H1 (cell line): ENCODE measurements around the gene DLGAP3. TPM values are rescaled to one million over a fixed set of nuclear protein-coding genes. Genes with fewer than 3 reads are reported as not detected.

Source experiments
- CTCF ChIA-PET: fragments of 300-600 bp; sonication (Branson Sonifier 250); formaldehyde crosslinking; loops from one replicate; lab custom pipeline; 2021; ENCODE audit not compliant: partially characterized antibody; lab: Charles Lee
- POLR2A ChIA-PET: fragments of 300-600 bp; sonication (Branson Sonifier 250); formaldehyde crosslinking; loops from one replicate; lab custom pipeline; 2021; ENCODE audit warnings: inconsistent platforms; ENCODE audit not compliant: partially characterized antibody; lab: Charles Lee
- DNase-seq, 2 experiments: peaks; one replicate each; pipeline versions ENCODE4 v3.0.0 to v3.0.0-alpha.2; 2010 to 2022; ENCODE audit warnings: low spot score in 2 of 2, low read depth in 1 of 2, mixed read lengths in 1 of 2
- FAIRE-seq: peaks from 2 replicates; lab custom pipeline; 2011; peaks lifted over from hg19 to GRCh38; lab: Jason Lieb, UNC
- H2AFZ ChIP-seq: 2 replicates; pipeline ENCODE4 v1.8.1; 2012; ENCODE audit warnings: low read length, inconsistent platforms
- H2AK5ac ChIP-seq: 2 replicates; pipeline ENCODE4 v1.6.1; 2013; ENCODE audit warnings: low read depth, low read length
- H2BK120ac ChIP-seq: replicated peaks from 2 replicates; pipeline ENCODE3; 2013; ENCODE audit warnings: low read depth, low read length, inconsistent platforms
- H2BK12ac ChIP-seq: 2 replicates; pipeline ENCODE4 v1.6.1; 2013; ENCODE audit warnings: low read depth, low read length
- H2BK15ac ChIP-seq: 2 replicates; pipeline ENCODE4 v1.6.1; 2013; ENCODE audit warnings: low read length
- H2BK20ac ChIP-seq: 2 replicates; pipeline ENCODE4 v1.6.1; 2013; ENCODE audit warnings: low read length
- H2BK5ac ChIP-seq: 2 replicates; pipeline ENCODE4 v1.6.1; 2013; ENCODE audit warnings: low read depth, low read length
- H3K14ac ChIP-seq: 2 replicates; pipeline ENCODE4 v1.6.1; 2013; ENCODE audit warnings: inconsistent platforms; ENCODE audit not compliant: insufficient read length
- H3K18ac ChIP-seq: 2 replicates; pipeline ENCODE4 v1.6.1; 2013; ENCODE audit warnings: low read length; ENCODE audit errors: extremely low read depth
- H3K23ac ChIP-seq: 2 replicates; pipeline ENCODE4 v1.6.1; 2013; ENCODE audit warnings: inconsistent platforms; ENCODE audit not compliant: insufficient read length
- H3K23me2 ChIP-seq: 2 replicates; pipeline ENCODE4 v1.6.1; 2013; ENCODE audit warnings: low read depth, low read length
- H3K27ac ChIP-seq: 2 replicates; pipeline ENCODE4 v1.6.1; 2011; ENCODE audit warnings: low read depth, low read length, inconsistent platforms
- H3K27me3 ChIP-seq, 4 experiments: replicated peaks in 1 of 4; 1 replicate in 1 of 4; 2 replicates in 3 of 4; pipeline versions ENCODE4 v1.6.1 to v1.8.1; 2011 to 2013; ENCODE audit warnings: low read length in 3 of 4, mild to moderate bottlenecking in 3 of 4, inconsistent platforms in 2 of 4, mixed read lengths in 2 of 4, moderate library complexity in 1 of 4; ENCODE audit not compliant: control insufficient read depth in 3 of 4, insufficient read depth in 3 of 4; ENCODE audit errors: extremely low read depth in 1 of 4
- H3K36me3 ChIP-seq, 4 experiments: 2 replicates each; pipeline versions ENCODE4 v1.6.1 to v1.8.1; 2011 to 2013; ENCODE audit warnings: mild to moderate bottlenecking in 4 of 4, low read length in 3 of 4, moderate library complexity in 2 of 4, control low read depth in 1 of 4, inconsistent platforms in 1 of 4; ENCODE audit not compliant: insufficient read depth in 4 of 4, control insufficient read depth in 2 of 4
- H3K4ac ChIP-seq: replicated peaks from 2 replicates; pipeline ENCODE3; 2013; ENCODE audit warnings: low read length, low read depth, mixed read lengths, inconsistent platforms; ENCODE audit not compliant: insufficient read length
- H3K4me1 ChIP-seq, 4 experiments: replicated peaks in 1 of 4; 1 replicate in 1 of 4; 2 replicates in 3 of 4; pipeline versions ENCODE4 v1.6.1 to v1.8.1; 2011 to 2013; ENCODE audit warnings: low read length in 3 of 4, inconsistent platforms in 2 of 4, mixed read lengths in 1 of 4; ENCODE audit not compliant: insufficient read depth in 4 of 4, control insufficient read depth in 3 of 4
- H3K4me2 ChIP-seq, 2 experiments: 2 replicates each; pipeline versions ENCODE4 v1.6.1 to v1.8.1; 2011 to 2013; ENCODE audit warnings: low read depth in 2 of 2, low read length in 2 of 2, control low read depth in 1 of 2, inconsistent platforms in 1 of 2, mild to moderate bottlenecking in 1 of 2; ENCODE audit not compliant: insufficient read depth in 1 of 2
- H3K4me3 ChIP-seq, 4 experiments: fragments of 200-600, 300-600 bp in 1 of 4; sonication (generic), shearing (Covaris generic), sonication (Bioruptor Twin) in 1 of 4; 2 replicates each; pipeline versions ENCODE4 v1.5.1 to v1.8.1; 2011 to 2016; ENCODE audit warnings: low read length in 4 of 4, low read depth in 3 of 4, control low read depth in 2 of 4, inconsistent platforms in 2 of 4, mild to moderate bottlenecking in 2 of 4, mixed read lengths in 1 of 4, moderate library complexity in 1 of 4; ENCODE audit not compliant: insufficient read depth in 2 of 4; ENCODE audit errors: extremely low read depth in 1 of 4
- H3K56ac ChIP-seq: replicated peaks from 2 replicates; pipeline ENCODE3; 2013; ENCODE audit warnings: low read depth, mild to moderate bottlenecking, mixed read lengths, low read length, inconsistent platforms; ENCODE audit not compliant: insufficient read length
- H3K79me1 ChIP-seq: 2 replicates; pipeline ENCODE4 v1.6.1; 2013; ENCODE audit warnings: low read depth, low read length, control low read depth
- H3K79me2 ChIP-seq, 2 experiments: 2 replicates each; pipeline versions ENCODE4 v1.6.1 to v1.8.1; 2012 to 2013; ENCODE audit warnings: low read length in 2 of 2, mild to moderate bottlenecking in 2 of 2, inconsistent platforms in 1 of 2; ENCODE audit not compliant: insufficient read depth in 2 of 2, control insufficient read depth in 1 of 2
- H3K9ac ChIP-seq, 4 experiments: replicated peaks in 1 of 4; 1 replicate in 1 of 4; 2 replicates in 3 of 4; pipeline versions ENCODE4 v1.6.1 to v1.8.1; 2011 to 2013; ENCODE audit warnings: low read depth in 3 of 4, low read length in 3 of 4, control low read depth in 2 of 4, mild to moderate bottlenecking in 2 of 4, moderate library complexity in 2 of 4, inconsistent platforms in 1 of 4; ENCODE audit errors: extremely low read depth in 1 of 4
- H3K9me3 ChIP-seq, 2 experiments: 2 replicates each; pipeline versions ENCODE4 v1.6.1 to v1.8.1; 2012 to 2013; ENCODE audit warnings: mild to moderate bottlenecking in 2 of 2, moderate library complexity in 2 of 2, control low read depth in 1 of 2, inconsistent platforms in 1 of 2, low read depth in 1 of 2, low read length in 1 of 2, mixed read lengths in 1 of 2; ENCODE audit not compliant: insufficient read depth in 2 of 2
- H4K20me1 ChIP-seq, 2 experiments: replicated peaks in 1 of 2; 2 replicates each; pipeline versions ENCODE3 to v1.8.1; 2011 to 2013; ENCODE audit warnings: inconsistent platforms in 2 of 2, low read length in 2 of 2, mild to moderate bottlenecking in 1 of 2; ENCODE audit not compliant: insufficient read depth in 2 of 2, control insufficient read depth in 1 of 2
- H4K5ac ChIP-seq: 2 replicates; pipeline ENCODE4 v1.6.1; 2013; ENCODE audit warnings: low read length, low read depth, mixed read lengths, inconsistent platforms; ENCODE audit not compliant: insufficient read length
- H4K8ac ChIP-seq: 2 replicates; pipeline ENCODE4 v1.8.0; 2013; ENCODE audit warnings: mild to moderate bottlenecking, moderate library complexity, low read length, inconsistent platforms; ENCODE audit not compliant: insufficient read depth; ENCODE audit errors: extremely low read depth
- H4K91ac ChIP-seq: replicated peaks from 2 replicates; pipeline ENCODE3; 2013; ENCODE audit warnings: low read length, mixed read lengths, inconsistent platforms; ENCODE audit not compliant: insufficient read length
- ASH2L ChIP-seq: fragments of 200-600, 300-600 bp; sonication (generic); IDR thresholded peaks from one replicate; pipeline ENCODE4 v1.7.1; 2017; ENCODE audit warnings: low read length
- BCL11A ChIP-seq, 2 experiments: IDR thresholded peaks; one replicate each; pipeline ENCODE4 v1.6.1; 2011; ENCODE audit warnings: low read depth in 2 of 2, low read length in 2 of 2, mild to moderate bottlenecking in 2 of 2
- BRCA1 ChIP-seq: IDR thresholded peaks from 2 replicates; pipeline ENCODE4 v1.6.1; 2012; ENCODE audit warnings: low read depth, low read length, improper control_type of control experiment
- CEBPB ChIP-seq: IDR thresholded peaks from 2 replicates; pipeline ENCODE4 v1.6.1; 2012; ENCODE audit warnings: low read depth, low read length
- CHD1 ChIP-seq: IDR thresholded peaks from 2 replicates; pipeline ENCODE4 v1.6.1; 2012; ENCODE audit warnings: low read depth, low read length, improper control_type of control experiment
- CREB1 ChIP-seq: IDR thresholded peaks from 2 replicates; pipeline ENCODE4 v1.6.1; 2012; ENCODE audit warnings: inconsistent platforms
- E2F6 ChIP-seq: IDR thresholded peaks from 2 replicates; pipeline ENCODE4 v1.6.1; 2012; ENCODE audit warnings: inconsistent platforms
- KDM4A ChIP-seq: IDR thresholded peaks from one replicate; pipeline ENCODE4 v1.7.1; 2012; ENCODE audit warnings: low read depth, mild to moderate bottlenecking, moderate library complexity, low read length, inconsistent platforms; ENCODE audit not compliant: severe bottlenecking
- KDM5A ChIP-seq: fragments of 200-600 bp; IDR thresholded peaks from 2 replicates; pipeline ENCODE4 v1.7.1; 2012; ENCODE audit warnings: mild to moderate bottlenecking, low read length, inconsistent platforms, mixed read lengths
- NRF1 ChIP-seq: IDR thresholded peaks from 2 replicates; pipeline ENCODE4 v1.6.1; 2011; ENCODE audit warnings: mild to moderate bottlenecking, low read depth, low read length, improper control_type of control experiment
- RNF2 ChIP-seq: fragments of 200-900, 300-1000 bp; sonication (generic); IDR thresholded peaks from 2 replicates; pipeline ENCODE4 v1.7.1; 2016; ENCODE audit warnings: borderline replicate concordance, low read depth, mild to moderate bottlenecking, antibody characterized with exemption, low read length; ENCODE audit not compliant: poor library complexity, severe bottlenecking; ENCODE audit errors: missing control alignments
- SIRT6 ChIP-seq: IDR thresholded peaks from one replicate; pipeline ENCODE4 v1.7.1; 2012; ENCODE audit warnings: low read length, inconsistent platforms
- TAF1 ChIP-seq: IDR thresholded peaks from 2 replicates; pipeline ENCODE4 v1.6.1; 2011; ENCODE audit warnings: mild to moderate bottlenecking, low read depth, low read length
- WGBS, 2 experiments: shearing (Covaris generic) in 1 of 2; methylation state at CpG; one replicate each; pipeline versions ENCODE4 v1.1.6 to v1.1.7; 2013 to 2015; ENCODE audit warnings: low lambda C conversion rate in 2 of 2, mixed read lengths in 2 of 2, inconsistent platforms in 1 of 2, low coverage in 1 of 2, missing lambda C conversion rate in 1 of 2; ENCODE audit not compliant: insufficient replicate concordance in 2 of 2, insufficient coverage in 1 of 2, insufficient read length in 1 of 2; ENCODE audit errors: extremely low coverage in 1 of 2, missing lambda C conversion rate in 1 of 2; 5-methylcytosine and 5-hydroxymethylcytosine counted together
- polyA plus RNA-seq, 7 experiments: library from polyadenylated mRNA; depleted of rRNA in 3 of 7; stranded (reverse) in 5 of 7; unstranded in 2 of 7; fragments of >200 nt in 5 of 7; fragments of 200-250 nt in 2 of 7; gene quantifications; 1 replicate in 5 of 7; 2 replicates in 1 of 7; 4 replicates in 1 of 7; pipeline versions ENCODE4 v1.2.1 to v1.2.3, GENCODE V29; 2011 to 2013; ENCODE audit warnings: missing spikeins in 2 of 7, mixed read lengths in 2 of 7
- total RNA-seq: library from RNA; stranded (reverse); fragmentation: NEBNext Ultra II Directional; extraction: Animal tissue kit (Norgen Biotek cat#: 25700); gene quantifications from 2 replicates; pipeline ENCODE4 v1.2.1, GENCODE V29; 2021

DLGAP3 gene
- total and polyA plus RNA-seq, 2 of the 8 experiments (the other 6 are each of a cell fraction or from before 2014, with no cell fraction given) = 3.8 to 13.2 TPM

GRCh38 chr1:34901919-34902318 is 27.5 kb downstream of the DLGAP3 start:
- CTCF ChIA-PET = interaction anchor here (1.3 to 2.3 kb wide), 3 partner anchors 13 to 26 kb away, joined by 3 to 9 read pairs (median 3); no protein-coding TSS in a partner anchor
- 81% methylated on average over 7 of the region's 7 CpGs; no CpG with 5 or more reads in 1 of the 2 experiments for WGBS, 2 experiments
- H3K18ac ChIP-seq = no peak overlapping the region
- TF ChIP-seq ASH2L (no peak), BCL11A (IDR thresholded peaks at IDR 0.05; ENCODE audit: low read depth in 2 of 2, low read length in 2 of 2) (no peak), KDM4A (no peak), TAF1 (no peak), CREB1 (no peak), KDM5A (no peak), CHD1 (no peak), RNF2 (no peak), BRCA1 (no peak), NRF1 (no peak), SIRT6 (no peak), E2F6 (no peak), CEBPB (no peak)

More at GRCh38 chr1:34901919-34902318, 27.5 kb downstream of the DLGAP3 start:
- H3K14ac ChIP-seq = no peak overlapping the region
- no peaks in the 10 kb centered on the region for H3K36me3 ChIP-seq
- POLR2A ChIA-PET = no interaction called here
- no peak overlapping the region for H3K27ac ChIP-seq
- no peak overlapping the region for H3K4ac ChIP-seq
- no peak overlapping the region for H4K5ac ChIP-seq
- H4K91ac ChIP-seq = no peak overlapping the region
- no peak overlapping the region for H2BK120ac ChIP-seq
- no peaks in the 10 kb centered on the region for H3K79me1 ChIP-seq
- no peak overlapping the region for H3K9ac ChIP-seq
- H3K9me3 ChIP-seq = no peaks in the 10 kb centered on the region
- no peak overlapping the region for H2AK5ac ChIP-seq
- H2BK20ac ChIP-seq = no peak overlapping the region
- H4K8ac ChIP-seq = no peak overlapping the region
- H4K20me1 ChIP-seq = no peaks in the 10 kb centered on the region
- H3K56ac ChIP-seq = no peak overlapping the region
- H3K4me3 ChIP-seq = no peak overlapping the region
- H2BK5ac ChIP-seq = no peak overlapping the region
- H3K4me2 ChIP-seq = no peak overlapping the region
- no peak overlapping the region for H2BK12ac ChIP-seq
- no peak overlapping the region for H3K23ac ChIP-seq
- DNase-seq = no peak
- H2AFZ ChIP-seq = no peak overlapping the region
- H3K4me1 ChIP-seq = peaks cover 0 to 3% (median 0%) of the 10 kb centered on the region in 4 experiments; a peak in 1 of 7 replicates
- no peaks in the 10 kb centered on the region for H3K27me3 ChIP-seq
- no peaks in the 10 kb centered on the region for H3K79me2 ChIP-seq
- no peak for FAIRE-seq
- no peaks in the 10 kb centered on the region; the same call in 1 of the 2 replicates for H3K23me2 ChIP-seq
- H2BK15ac ChIP-seq = no peak overlapping the region
